ENCODE data around the gene CLSTN3.

Gene CLSTN3

DNA sequence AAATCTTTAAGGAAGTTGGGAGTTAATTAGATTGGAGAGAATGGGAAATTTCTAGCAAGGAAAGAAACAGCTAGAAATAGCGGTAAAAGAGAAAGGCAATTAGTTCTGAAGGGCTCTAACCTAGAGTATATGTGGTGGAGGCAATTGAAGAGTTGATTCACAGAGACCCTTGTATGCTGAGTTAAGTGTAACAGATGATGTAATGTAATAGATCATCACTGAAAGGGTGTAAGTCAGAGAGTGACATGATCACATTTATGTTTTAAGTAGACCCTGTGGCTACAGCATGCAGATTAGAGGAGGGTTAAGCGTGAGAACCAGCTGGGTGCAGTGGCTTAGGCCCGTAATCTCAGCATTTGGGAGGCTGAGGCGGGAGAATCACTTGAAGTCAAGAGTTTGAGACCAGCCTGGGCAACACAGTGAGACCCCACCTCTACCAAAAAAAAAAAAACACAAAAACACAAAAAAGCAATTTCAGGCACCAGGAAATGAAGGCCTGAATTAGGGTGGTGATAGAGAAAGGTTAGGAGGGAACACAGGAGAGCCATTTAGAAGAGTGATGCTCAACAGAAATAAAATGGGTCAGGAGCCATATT, 4.4 kb upstream of the CLSTN3 start:
- no peak for DNase-seq (ENCODE audit: low spot score)

DNA sequence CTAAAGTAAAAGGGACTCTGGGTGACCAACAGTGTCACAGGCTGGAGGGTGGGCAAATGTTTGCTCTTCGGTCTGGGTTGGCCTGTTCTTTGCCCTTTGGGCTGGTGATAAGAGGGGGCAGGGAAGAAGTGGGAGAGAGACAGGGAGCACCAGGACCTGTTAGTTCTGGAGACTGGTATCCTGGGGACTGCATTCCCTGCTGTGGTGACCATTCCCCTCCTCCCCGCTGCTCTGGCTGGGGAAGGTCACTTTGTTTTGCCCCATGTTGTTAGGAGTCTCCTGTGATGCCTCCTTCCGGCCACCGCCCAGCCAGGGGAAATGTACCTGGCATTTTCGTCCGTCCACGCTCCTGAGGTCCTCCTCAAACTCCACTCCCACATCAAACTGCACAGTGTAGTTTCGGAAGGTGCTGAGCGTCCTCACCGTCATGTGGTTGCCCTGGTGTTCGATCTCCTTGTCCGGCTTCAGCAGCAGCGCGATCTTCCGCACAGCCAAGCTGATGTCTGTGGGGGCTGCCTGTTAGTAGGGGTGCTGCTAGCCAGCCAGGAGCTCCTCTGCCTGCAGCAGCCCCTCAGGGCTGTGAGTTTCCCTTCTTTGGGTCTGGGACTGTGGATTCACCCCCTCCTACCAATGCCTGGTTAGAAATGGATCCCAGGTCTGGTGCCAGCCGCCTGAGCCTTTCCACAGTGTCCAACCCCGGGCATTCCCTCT, 2.1 kb upstream of the CLSTN3 start:
- DNase-seq (ENCODE audit: low spot score): no peak

DNA sequence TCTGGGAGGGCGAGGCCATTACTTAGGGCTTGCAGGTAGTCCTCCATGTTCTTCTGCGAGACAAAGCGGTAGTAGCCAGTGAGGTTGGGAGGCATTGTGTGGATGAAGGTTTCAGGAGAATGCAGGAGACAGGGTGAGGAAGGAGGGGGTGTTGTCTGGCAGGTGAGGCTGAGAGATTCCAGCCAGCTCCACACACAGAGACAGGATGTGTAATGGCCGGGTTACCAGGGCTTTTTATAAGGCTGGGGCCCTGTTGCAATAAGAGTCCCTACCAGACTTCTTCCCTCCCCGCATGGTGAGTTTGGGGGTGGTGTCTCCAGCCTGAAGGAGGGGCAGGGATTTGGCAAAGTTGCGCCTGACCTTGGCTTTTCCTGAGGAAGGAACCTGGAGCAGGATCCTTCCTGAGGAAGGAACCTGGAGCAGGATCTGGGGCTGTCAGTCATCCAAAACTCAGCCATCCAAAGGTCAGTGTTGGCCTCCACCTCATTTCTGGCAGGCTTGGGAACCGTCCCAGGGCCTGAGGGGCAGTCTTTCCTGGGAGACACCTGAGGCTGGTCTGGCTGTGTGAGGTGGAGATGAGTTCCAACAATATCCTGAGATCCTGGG, 1.4 kb upstream of the CLSTN3 start, which contains the start of gene RBP5:
Gene RBP5 (minus strand): TSS at position 209 of the 606 bp plus-strand sequence. CDS start 114 bp downstream, at position 95.
- DNase-seq (ENCODE audit: low spot score): no peak

DNA sequence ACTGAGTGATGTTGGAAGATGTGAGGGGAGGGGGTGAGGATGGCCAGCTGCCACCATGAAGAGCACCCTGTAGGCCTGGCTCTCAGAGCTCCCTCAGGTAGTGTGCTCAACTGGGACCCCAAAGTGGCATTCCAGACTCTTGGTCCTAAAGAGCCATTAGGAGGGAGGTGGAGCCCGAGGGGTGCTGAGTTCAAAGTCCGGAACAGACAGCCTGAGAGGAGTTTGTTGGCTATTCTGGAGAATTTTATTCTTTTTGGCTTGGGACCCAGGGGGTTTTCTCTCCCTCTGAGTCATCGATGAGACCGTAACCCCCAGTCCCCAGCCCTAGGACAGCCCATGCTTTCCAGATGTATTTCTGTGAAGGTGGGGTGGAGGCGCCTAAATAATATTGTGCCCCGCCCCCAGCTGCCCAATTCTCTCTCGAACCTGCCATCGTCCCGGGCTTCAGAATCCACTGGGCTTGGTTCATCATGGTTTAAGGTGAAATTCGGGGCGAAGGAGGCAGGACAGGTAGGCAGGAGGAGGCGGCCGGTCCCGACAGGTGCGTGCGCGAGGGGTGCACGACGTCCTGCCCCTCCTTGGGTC, 792 bp upstream of the CLSTN3 start:
- DNase-seq (ENCODE audit: low spot score): no peak

DNA sequence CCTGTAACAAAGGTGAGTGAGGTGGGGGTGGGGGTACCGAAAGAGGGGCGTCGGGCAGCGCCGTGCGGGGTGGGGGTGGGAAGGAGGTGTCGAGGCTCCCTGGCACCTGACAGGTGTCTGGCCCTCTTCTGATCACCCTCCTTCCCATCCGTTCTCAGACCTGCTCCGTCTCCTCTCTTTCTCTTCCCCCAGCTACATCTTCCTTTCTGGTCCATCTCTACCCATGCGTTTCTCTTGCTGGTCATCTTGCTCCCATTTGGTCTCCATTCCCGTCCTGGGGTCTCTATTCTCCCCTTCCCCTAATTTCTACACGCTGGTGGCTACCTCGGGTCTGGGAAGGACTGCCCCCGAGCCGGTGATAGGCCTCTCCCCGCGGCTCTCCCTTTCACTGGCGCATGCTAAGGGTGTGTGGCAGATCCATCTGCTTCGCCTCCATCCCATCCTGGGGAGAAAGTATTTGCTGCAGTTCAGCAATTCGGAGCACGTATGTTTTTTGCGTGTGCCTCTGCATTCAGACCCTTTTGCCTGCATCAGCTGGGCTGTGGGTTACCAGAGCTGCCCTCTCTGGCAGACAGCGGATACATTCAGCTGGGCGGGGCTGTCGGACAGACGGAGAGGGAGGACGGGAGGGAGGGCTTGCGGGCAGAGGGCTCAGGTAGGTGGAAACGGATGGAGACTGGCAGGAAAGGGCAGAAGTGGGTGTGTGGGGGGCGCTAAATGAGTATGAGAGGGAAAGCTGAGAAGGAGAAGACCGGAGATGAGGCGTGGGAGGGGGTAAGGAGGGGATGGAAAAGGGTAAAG, 730 bp downstream of the CLSTN3 start:
- peak; percentile 63 for DNase-seq (ENCODE audit: low spot score)

DNA sequence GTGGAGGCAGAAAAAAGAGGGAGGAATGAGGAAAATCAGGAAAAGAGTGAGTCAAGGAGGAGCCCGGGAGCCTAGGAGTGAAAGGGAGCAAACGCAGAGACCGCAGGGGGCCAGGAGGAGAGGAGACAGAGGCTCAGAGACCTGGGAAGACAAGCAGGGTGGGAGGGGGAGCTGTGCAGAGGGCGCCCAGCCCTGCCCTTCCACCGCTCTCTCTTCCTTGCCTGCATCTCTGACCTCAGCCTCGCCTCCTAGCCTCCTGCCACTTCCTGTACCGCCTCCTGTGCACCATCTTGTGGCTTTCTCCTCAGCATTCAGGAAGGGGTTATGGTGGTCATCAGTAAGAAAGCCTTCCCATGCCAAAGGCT, 1.3 kb downstream of the CLSTN3 start:
- no peak for DNase-seq (ENCODE audit: low spot score)

DNA sequence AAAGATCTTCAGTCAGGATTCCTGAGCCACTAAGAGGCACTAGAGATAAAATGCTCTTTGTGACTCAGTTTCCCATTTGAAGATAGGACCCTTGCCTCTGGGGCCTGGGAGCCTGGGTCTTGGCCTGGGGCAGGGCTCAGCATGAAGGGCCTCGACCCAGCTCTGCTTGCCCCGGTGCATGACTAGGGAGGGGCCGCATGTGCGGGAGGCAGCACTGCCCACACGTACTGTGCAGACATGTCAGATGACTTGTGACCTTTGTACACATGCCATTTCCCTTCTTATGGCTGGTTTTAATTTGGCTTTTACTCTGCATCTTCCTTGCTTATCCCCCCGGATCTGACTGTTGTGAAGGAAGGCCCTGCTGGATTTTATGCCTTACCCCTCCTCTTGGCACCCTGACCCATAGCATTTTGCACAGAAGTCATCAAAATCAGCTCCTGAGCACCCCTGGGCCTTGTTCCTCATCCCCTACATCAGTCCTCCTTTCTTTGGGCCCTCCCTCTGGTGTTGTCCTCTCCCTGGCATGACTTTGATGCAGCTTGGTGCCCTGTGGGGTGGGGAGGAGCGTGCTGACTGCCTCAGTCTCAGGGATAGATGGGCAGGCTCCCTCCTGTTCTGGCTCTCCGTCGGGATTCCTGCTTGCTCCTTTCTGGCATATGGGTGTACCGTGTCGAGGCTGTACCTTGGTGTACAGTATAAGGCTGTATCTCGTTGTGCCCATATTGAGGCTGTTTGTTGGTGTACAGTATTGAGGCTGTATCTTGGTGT, 4.4 kb downstream of the CLSTN3 start:
- DNase-seq (ENCODE audit: low spot score): no peak

DNA sequence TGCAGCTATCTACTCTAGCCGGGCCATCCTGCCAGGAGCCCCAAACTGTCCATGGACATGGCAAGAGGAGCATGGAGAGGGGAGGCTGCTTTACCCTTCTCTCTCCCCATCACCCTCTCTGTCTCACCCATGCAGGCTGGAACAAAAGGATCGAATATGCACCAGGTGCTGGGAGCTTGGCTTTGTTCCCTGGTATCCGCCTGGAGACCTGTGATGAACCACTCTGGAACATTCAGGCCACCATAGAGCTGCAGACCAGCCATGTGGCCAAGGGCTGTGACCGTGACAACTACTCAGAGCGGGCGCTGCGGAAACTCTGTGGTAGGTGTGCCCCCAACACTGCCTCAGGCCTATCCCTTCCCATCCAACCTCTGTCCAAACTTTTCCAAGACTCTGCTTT, 5.9 kb downstream of the CLSTN3 start:
- DNase-seq (ENCODE audit: low spot score): no peak

DNA sequence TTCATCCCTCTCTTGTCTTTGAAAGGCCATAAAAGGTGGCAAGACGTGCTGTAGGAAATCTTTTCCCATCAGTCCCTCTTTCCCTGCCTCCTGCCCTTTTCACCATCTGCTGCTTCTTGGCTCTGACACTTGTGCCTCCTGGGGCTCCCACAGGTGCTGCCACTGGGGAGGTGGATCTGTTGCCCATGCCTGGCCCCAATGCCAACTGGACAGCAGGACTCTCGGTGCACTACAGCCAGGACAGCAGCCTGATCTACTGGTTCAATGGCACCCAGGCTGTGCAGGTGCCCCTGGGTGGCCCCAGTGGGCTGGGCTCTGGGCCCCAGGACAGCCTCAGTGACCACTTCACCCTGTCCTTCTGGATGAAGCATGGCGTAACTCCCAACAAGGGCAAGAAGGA, 6.5 kb downstream of the CLSTN3 start:
- DNase-seq (ENCODE audit: low spot score): no peak

DNA sequence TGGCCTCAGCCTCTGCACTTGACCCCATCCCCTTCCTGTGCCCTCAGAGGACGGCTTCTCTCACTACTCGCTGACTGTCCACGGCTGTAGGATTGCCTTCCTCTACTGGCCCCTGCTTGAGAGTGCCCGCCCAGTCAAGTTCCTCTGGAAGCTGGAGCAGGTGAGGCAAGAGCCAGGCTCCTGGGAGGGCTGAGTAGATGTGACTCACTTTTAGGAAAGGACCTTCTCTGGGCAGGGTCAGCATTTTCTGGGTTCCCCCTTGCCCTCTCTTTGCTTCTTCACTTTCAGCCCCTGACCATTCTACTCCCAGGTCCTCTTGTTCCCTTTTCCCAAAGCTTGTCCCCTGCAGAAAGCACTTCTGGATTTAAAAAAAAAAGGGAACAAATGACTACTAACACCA, 7.7 kb downstream of the CLSTN3 start:
- no peak for DNase-seq (ENCODE audit: low spot score)

DNA sequence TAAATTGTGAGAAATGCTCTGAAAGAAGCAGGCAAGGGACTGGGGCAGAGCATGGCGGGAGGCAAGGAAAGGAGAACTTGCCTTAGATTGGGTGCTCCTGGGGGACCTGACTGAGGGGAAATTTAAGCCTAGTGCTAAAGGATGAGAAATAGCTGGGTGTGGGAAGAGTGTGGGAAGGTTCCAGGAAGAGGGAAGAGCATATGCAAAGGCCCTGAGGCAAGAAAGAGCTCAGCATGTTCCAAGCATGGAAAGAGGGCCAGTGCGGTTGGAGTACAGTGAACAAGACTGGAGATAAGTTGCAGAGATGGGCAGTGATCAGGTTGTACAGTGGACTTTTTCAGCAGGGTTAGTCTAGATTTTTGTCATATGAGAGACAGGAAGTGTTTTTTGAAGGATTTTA, 9.0 kb downstream of the CLSTN3 start:
- no peak for DNase-seq (ENCODE audit: low spot score)

DNA sequence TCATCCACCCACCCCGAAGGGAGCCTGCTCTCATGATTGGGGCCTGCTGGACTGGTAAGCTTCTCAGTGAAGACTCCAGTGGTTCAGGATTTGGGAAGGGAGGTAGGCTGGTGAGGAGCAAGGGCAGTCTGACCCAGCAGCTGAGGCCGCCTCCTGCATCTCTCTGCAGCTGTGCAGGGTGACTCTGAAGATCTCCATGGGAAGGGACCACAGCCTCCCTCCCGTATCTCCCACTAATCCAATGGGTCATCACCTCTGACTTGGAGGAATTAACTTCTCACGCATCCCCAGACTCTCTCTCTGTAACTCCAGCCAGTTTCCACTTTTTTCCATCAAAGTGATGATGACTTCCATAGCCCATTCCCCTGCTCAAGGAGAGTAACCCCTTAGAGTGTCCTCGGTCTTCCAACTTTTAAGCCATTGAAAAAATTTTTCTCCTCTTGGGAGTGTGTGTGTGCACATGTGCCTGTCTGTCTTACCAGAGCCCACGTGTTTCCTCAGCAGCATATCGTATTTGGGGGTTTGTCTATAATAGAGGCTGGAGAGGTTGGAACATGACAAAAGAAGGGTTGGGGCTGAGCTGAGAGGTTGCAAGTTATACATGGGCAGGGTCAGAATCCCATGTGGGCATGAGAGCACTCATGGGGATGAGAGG, 11.3 kb downstream of the CLSTN3 start:
- DNase-seq (ENCODE audit: low spot score): no peak

DNA sequence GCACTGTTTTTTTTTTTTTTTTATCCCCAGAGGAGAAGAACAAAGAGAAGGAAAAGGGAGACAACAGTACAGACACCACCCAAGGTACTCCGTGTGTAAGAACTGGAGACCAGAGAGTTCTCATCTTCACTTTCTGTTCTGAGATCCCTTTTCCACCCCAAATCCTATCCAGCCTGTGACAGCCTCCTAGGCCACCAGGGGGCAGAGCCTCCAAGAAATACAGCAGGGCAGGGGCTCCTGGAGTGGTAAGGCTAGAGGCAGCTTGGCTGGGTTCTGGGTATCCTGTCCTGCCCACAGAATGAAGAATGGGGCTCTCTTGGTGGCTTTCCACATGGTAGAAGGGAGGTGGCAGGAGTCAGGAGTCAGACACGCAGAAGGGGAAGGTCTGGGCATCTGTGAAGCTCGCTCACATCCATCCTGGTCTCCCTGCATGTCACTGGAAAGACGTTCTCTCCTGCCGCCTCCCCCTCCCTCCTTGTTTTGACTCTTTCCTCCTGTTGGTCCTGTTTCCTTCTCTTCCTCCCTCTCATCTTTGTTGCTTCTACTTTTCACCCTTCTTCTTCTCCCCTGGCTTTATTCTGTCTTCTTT, 12.0 kb downstream of the CLSTN3 start:
- peak; percentile 75 for DNase-seq (ENCODE audit: low spot score)

DNA sequence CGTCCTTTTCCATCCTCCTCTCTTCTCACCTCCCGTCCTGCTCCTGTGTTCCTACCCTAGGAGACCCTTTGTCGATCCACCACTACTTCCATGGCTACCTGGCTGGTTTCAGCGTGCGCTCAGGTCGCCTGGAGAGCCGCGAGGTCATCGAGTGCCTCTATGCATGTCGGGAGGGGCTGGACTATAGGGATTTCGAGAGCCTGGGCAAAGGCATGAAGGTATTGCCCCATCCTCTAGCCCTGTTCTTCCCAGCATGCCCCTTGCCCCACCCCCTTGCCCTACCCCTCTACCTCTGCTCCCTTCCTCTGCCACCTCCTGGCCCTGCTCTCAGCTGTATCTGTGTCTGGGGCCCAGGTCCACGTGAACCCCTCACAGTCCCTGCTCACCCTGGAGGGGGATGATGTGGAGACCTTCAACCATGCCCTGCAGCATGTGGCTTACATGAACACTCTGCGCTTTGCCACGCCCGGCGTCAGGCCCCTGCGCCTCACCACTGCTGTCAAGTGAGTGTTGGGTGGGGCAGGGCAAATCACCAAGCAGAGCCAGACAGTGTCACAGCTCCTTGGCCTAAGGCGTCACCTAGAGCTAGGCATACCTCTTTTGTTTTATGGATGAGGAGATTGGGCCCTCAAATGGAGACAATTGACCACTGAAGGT, 12.8 kb downstream of the CLSTN3 start:
- no peak for DNase-seq (ENCODE audit: low spot score)

DNA sequence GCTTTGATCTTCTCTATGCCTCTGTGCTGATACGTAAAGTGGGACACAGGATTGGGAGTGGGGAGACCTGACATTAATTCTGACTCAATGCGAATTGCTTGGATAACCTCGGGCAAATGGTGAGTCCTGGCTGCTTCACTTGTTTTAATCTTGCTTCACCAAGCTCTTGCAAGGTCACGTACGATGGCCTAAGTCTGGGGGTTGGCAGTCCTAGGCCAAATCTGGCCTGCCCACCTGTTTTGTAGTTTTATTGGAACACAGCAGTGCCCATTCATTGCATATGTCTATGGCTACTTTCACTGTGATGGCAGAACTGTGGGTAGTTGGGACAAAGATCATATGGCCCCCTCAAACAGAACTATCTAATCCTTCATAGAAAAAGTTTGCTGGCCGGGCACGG, 13.4 kb downstream of the CLSTN3 start:
- no peak for DNase-seq (ENCODE audit: low spot score)

DNA sequence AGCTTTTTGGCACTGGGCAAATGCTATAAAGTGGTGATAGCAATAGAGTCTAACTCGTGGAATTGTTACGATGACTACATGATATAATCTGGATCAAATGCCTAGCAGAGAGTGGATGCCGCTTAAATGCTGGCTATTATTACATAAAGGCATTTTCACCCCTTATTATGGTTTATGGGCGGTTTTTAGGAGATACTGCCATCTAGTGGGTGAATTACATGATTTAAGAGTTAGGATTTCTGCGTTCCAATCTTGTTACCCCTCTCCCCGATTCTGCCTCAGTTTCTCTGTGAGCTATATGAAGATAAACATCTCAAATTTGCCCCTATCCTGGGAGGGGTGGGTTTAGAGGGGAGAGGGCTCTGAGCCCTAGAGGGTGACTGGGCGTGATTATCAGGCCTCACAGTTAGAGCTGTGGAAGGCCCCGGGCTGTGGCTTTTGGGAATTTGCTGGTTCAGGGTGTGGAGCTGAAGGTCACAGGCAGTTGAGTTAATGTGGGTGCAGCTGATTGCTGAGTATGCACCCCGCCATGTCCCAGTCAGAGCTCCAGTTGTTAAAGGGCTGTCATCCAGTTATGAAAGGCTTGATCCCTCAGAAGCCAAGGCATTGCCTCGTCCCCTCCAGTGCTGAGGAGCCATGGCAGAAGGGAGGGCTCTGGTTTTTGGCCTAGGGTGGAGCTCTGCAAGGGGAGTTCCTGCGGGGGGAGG, 14.4 kb downstream of the CLSTN3 start:
- DNase-seq (ENCODE audit: low spot score): peak; percentile 54

DNA sequence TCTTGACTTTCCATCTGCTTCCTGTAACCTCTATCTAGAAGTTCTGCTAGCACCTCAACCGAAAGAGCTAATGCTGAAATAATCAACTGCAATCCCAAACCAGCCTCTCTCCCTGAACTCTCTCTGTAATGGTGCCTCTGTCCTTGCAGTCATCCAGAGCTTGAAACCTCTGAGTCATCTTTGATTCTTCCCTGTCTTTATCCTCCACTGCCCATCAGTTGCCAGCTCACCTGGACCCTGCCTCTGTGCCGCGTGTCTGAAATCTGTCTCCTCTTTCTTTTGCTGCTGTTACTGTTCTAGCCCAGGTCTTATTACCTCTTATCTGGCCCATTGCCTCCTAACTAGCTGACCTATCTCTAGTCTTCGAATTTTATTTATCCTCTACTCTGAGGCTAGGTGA, 15.5 kb downstream of the CLSTN3 start:
- DNase-seq (ENCODE audit: low spot score): no peak

DNA sequence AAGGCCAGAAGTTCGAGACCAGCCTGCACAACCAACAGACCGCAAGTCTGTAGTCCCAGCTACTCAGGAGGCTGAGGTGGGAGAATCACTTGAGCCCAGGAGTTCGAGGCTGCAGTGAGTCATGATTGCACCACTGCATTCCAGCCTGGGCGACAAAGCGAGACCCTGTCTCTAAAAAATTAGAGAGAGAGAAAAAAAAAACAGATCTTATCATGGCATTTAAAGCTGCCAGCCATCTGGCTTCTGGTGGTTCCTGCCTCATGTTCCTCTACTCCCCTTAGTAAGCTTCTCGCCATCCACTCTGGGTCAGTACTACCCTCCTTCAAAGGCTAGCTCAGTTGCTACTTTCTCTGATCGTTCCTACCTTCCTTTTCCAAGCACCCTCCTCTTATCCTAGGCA, 16.1 kb downstream of the CLSTN3 start:
- DNase-seq (ENCODE audit: low spot score): no peak

DNA sequence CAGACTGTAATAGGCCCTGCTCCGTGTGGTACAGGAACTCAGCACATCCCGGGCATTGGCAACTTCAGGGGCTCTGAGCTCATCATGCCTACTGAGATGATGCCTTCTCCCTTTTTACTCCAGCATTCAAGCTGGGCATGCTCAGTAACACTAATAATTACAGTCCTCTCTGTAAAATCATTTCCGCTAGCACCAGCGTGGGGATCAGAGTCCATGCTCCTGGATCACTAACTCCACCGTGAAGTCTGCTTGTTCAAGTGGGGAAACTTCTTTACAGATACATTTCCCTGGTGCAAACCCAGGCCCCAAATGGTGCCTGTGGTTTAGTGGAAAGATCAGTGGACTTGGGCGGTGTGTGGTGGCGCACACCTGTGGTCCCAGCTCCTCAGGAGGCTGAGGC, 16.7 kb downstream of the CLSTN3 start:
- DNase-seq (ENCODE audit: low spot score): no peak

DNA sequence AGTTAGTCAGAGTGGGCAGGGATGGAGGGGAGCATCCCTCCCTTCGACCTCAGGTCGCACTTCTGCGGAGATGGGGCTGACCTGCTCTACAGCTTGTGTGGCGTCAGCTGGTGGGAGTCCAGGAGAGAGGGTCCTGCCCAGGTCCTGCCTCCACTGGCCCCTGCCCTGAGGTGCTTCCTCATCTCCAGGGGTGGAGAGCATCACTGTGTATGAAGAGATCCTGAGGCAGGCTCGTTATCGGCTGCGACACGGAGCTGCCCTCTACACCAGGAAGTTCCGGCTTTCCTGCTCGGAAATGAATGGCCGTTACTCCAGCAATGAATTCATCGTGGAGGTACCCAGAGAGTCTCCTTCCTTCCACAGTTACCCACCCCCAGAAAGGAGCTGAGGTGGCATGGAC, 20.2 kb downstream of the CLSTN3 start:
- DNase-seq (ENCODE audit: low spot score): no peak

Data from AG08396 (cell line).